GM18867 (cell line): ENCODE measurements around the gene MOBP.
"Not testable (repeated sequence)": the region's sequence is repeated elsewhere in the genome, so short reads cannot be mapped to it uniquely, and the experiment has no call there.

ENCODE experiments used
- ATAC-seq: cut with Tn5 transposase; IDR thresholded peaks from one replicate; pipeline ENCODE4 v1.9.1; 2021; ENCODE audit warnings: mild to moderate bottlenecking, moderate library complexity; ENCODE audit not compliant: unreplicated experiment

Gene MOBP

GRCh38 chr3:39448506-39449233 lies 18.8 kb upstream of the MOBP start:
- no peak for ATAC-seq

- no peak for ATAC-seq
Measured at GRCh38 chr3:39449796-39450195, 17.7 kb upstream of the MOBP start.

DNA sequence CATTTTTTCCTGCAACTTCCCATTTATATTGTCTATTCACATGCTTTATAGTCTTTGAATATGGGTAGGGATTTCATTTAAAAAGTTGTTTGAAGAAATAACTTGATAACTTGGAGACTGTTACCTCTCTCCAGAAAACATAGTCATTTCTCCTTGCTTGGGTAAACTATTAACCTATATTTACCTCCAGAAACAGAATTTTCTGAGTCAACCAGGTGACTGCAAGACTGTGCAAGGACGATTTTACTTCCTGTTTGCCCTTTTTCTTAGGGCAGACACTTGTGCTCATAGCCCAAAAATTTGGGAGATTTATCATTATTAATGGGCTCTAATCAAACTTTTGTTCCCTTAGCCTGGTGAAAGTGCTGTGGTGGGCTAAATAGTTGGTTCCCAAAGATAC lies 14.3 kb upstream of the MOBP start:
- ATAC-seq: no peak

DNA sequence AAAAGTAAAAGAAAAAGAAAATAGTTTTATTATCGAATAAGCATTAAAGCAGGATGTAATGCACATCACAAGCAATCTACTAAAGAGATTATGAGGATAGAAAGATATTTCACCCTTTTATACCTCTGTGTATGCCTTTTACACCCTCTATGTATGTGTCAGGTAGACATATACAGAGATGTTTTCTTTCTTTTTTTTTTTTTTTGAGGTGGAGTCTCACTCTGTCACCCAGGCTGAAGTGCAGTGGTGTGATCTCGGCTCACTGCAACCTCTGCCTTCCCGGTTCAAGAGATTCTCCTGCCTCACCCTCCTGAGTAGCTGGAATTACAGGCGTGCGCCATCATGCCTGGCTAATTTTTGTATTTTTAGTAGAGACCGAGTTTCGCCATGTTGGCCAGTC lies 13.6 kb upstream of the MOBP start:
- not testable (repeated sequence) for ATAC-seq

DNA sequence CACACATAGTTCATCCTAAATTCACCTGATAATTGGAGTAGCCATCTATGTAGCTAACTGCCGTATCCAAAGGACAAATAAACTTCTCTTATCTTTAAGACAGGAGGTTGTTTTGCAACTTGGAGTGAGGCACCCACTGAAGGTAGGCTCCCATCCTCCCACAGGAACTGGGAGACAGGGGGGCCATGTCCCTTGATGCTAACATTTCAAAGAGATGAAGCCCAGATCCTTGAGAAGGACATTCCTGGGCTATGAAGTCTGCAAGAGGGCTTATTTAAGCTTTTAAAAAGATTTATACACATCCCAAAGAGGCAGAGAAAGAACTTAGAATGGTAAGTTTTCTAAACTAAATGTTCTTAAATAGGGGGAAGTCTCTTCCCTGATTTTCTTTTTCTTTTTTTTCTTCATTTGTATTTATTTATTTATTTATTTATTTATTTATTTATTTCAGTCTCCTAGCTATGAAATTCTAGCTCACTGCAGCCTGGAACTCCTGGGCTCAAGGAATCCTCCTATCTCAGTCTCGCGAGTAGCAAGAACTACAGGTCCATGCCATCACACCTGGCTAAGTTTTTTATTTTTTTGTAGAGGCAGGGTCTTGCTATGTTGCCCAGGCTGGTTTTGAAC lies 12.8 kb upstream of the MOBP start:
- no peak for ATAC-seq

- no peak for ATAC-seq
Measured at GRCh38 chr3:39456159-39456558, 11.3 kb upstream of the MOBP start.

DNA sequence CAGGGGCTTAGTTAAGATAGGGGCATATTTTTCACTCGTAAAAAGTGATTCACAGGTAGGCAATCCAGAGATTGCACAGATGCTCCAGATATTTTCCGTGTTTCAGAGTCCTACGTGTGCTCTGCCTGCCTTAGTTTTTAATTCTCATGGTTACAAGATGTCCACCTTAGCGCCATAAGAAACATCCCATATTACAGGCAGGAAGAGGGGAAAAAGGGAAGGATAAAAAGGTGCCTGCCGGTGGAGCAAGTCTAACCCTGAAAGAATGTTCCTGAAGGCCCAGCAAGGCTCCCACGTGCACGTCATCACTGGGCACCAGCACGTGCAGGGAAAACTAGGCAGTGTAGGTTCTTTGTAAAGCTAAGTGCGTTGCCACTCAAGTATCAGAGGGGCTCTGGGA lies 10.1 kb upstream of the MOBP start:
- no peak for ATAC-seq

DNA sequence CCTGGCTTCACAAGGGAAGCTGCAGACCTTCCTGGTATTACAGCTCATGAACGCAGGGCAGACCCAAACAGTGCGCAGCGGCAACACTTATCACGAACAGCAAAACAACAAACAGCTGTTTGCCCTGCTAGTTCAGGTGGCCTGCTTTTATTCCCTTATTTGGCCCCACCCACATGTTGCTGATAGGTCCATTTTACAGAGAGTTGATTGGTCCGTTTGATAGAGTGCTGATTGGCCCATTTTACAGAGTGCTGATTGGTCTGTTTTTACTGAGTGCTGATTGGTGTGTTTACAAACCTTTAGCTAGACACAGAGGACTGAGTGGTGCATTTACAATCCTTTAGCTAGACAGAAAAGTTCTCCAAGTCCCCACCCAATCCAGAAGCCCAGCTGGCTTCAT lies 8.9 kb upstream of the MOBP start:
- ATAC-seq: not testable (repeated sequence)

- ATAC-seq: no peak
Measured at GRCh38 chr3:39460677-39461076, 6.8 kb upstream of the MOBP start.

DNA sequence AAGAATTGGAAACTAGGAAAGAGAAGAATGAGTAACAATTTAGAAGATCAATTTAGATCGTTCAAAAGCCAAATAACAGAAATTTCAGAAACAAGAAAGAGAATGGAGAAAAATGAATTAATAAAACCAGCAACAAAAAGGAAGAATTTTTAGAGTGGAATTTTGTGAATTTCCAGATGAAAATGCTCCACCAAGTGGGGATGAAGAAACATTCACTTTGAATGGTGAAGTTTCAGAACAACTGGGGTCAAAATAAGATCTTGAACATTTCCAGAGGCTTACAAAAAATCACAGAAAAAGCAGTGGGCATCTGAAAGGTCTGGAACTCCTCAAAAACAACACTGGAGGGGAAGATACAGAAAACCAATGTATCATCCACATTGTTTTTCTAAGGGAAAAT lies 4.2 kb upstream of the MOBP start:
- ATAC-seq: no peak

GRCh38 chr3:39466988-39467387 lies 492 bp upstream of the MOBP start:
- no peak for ATAC-seq

DNA sequence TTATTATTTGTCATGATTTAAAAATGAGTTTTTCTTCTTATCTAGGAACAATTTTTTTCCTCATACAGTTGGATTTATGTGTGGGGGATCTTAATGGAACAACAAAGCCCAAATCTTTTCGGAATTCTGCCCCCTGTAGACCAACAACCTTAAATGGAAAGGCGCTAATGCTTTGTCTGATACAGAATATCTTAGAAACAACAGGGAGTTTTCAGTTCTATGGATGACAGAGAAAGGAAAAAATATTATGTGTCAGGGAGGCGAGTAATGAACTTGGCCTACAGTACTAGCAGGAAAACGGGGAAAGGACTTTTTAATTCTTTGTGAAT lies 592 bp downstream of the MOBP start:
- no peak for ATAC-seq

DNA sequence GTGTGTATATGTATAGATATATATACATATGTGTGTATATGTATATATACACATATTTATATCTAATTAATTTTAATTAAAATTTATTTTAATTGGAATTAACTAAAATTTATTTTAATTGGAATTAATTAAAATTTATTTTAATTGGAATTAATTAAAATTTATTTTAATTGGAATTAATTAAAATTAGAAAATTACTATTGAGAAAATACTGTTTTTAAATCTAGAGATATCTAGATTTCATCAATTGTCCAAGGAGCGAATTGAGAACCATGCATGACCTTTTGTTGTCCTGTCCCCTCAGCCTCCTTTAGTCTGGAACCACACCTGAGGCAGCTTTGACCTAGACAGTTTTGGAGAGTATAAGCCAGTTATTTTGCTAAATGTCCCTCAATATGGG lies 1.8 kb downstream of the MOBP start:
- no peak for ATAC-seq

DNA sequence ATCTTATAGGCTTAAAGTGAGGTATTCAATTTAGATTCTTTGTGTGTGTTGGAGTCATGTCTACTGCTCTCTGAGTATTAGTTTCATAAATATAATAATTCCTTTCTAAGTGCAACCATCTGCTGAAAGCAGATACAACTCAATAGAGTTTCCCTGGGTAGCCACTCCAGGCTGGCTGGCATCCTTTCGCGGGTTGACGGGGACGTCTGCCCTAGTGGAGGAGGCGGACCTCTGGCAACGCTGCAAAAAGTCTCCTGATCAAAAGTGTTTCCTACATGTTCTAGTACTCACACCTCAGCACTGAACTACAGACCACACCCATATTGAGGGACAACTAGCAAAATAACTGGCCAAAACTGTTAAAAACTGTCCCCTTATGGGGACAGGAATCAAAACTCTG lies 2.5 kb downstream of the MOBP start:
- ATAC-seq: no peak

GRCh38 chr3:39471652-39472051 lies 4.2 kb downstream of the MOBP start:
- ATAC-seq: no peak

GRCh38 chr3:39473452-39474125 lies 6.1 kb downstream of the MOBP start:
- no peak for ATAC-seq

- no peak for ATAC-seq
Measured at GRCh38 chr3:39474126-39474515, 6.6 kb downstream of the MOBP start.

DNA sequence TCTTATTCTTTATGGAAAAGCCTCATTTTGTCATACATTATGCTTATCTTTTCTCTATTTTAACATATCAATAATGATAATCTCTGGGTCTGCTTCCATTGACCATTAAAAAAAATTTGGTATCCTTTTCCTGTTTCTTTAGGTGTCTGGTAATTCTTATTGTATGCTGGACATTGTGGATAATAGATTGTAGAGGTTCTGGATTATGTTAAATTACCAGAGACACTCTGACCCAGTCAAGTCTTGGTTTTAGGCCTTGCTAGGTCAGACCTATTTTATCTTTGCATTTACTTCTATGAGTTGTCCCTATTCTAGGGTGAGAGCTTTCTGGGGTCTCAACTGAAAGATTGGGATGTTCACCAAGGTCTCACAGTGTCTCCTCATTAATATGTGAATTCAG lies 9.3 kb downstream of the MOBP start:
- no peak for ATAC-seq

DNA sequence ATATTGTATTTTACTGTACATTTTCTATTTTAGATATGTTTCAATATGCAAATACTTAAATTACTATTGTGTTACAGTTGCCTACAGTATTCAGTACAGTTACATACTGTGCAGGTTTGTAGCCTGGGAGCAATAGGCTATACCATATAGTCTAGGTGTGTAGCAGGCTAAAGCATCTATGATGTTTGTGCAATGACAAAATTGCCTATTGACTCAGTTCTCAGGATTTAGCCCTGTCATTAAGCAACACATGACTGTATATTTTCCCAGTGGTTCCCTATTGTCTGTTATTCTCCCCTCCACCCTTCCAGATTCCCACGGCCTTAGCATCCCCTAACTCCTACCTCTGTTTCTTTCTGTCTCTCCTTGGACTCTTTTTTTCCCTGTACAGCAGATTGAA lies 10.7 kb downstream of the MOBP start:
- no peak for ATAC-seq

- no peak for ATAC-seq
Measured at GRCh38 chr3:39479701-39480414, 12.4 kb downstream of the MOBP start.

- no peak for ATAC-seq
Measured at GRCh38 chr3:39485547-39485946, 18.1 kb downstream of the MOBP start.

- no peak for ATAC-seq
Measured at GRCh38 chr3:39491014-39491413, 23.5 kb downstream of the MOBP start.
